H1 (cell line): ENCODE measurements around the gene SLC35F1. TPM values are rescaled to one million over a fixed set of nuclear protein-coding genes. Genes with fewer than 3 reads are reported as not detected.

Experiments used
- HDAC6 ChIP-seq: IDR thresholded peaks from one replicate; pipeline ENCODE4 v1.7.1; 2012; ENCODE audit warnings: low read depth, mild to moderate bottlenecking, inconsistent platforms, low read length, moderate library complexity
- SP1 ChIP-seq: IDR thresholded peaks from 2 replicates; pipeline ENCODE4 v1.6.1; 2011; ENCODE audit warnings: low read depth, low read length
- ZNF274 ChIP-seq: IDR thresholded peaks from 2 replicates; pipeline ENCODE4 v1.7.0; 2012; ENCODE audit warnings: low read length, borderline replicate concordance; ENCODE audit errors: extremely low read depth
- polyA plus RNA-seq, 7 experiments: library from polyadenylated mRNA; depleted of rRNA in 3 of 7; stranded (reverse) in 5 of 7; unstranded in 2 of 7; fragments of >200 nt in 5 of 7; fragments of 200-250 nt in 2 of 7; gene quantifications; 1 replicate in 5 of 7; 2 replicates in 1 of 7; 4 replicates in 1 of 7; pipeline versions ENCODE4 v1.2.1 to v1.2.3, GENCODE V29; 2011 to 2013; ENCODE audit warnings: missing spikeins in 2 of 7, mixed read lengths in 2 of 7
- total RNA-seq: library from RNA; stranded (reverse); fragmentation: NEBNext Ultra II Directional; extraction: Animal tissue kit (Norgen Biotek cat#: 25700); gene quantifications from 2 replicates; pipeline ENCODE4 v1.2.1, GENCODE V29; 2021

Gene SLC35F1
- total and polyA plus RNA-seq, 2 of the 8 experiments (the other 6 are each of a cell fraction or from before 2014, with no cell fraction given), result 7.0 to 10.0 TPM

DNA sequence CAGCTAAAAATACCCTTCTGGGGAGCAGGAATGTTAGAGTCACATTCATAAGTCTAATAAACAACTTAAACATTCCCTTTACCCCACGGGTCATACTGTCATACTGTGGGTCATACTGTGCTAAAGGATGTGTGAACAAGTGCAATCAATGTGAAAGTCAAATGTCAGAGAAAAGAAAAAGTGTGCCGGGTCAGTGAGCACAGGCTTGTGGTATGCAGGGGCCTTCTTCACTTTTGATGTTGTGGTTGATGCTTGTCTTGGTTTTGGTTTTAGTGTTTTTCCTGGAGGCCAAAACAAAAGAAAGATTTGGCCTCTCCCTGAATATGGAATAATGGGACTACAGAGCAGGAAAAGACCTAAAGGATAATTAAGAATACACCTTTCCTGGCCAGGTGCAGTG, 373.1 kb downstream of the SLC35F1 start (continued):
- TF ChIP-seq ZNF274 (no peak), HDAC6 (no peak), SP1 (no peak)
